ENCODE results near the gene CREB5. TPM values are rescaled to one million over a fixed set of nuclear protein-coding genes. Genes with fewer than 3 reads are reported as not detected.

CREB5 gene
- total RNA-seq, 1 experiment from 2014 or later, result 0.49 TPM

DNA sequence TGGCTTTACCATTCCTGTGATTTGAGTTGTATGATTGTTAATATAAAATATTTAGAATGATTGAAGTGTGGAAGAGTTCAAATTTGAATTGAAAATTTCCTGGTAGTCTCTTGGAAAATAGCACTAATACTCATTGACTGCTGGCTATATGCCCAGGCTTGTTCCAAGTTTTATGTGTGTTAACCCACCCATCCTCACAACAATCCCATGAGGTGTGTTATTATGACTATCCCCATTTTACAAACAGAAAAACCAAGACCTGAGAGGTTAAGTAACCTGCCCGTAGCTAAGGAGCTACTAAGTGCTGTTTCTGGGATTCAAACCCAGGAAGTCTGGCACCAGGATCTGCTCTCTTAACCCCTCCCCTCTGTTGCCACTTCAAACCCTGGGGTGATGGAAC is 213.9 kb downstream of the CREB5 start:
- ChIA-PET RAD21 (ENCODE audit: low non-redundant PET in 1 of 2, low total read pairs in 2 of 2, uncharacterized antibody in 2 of 2, unreplicated experiment in 2 of 2) (interaction anchor here in 1 of 2 experiments (0.6 kb wide), 1 partner anchor 15 kb away, joined by 3 read pairs; no protein-coding TSS in a partner anchor), CTCF (interaction anchor here (0.7 to 1.7 kb wide), 5 partner anchors 27 to 330 kb away, joined by 3 to 6 read pairs (median 4); no protein-coding TSS in a partner anchor), POLR2A (no interaction called here)
- no peaks in the 10 kb centered on the region for H3K9me3 ChIP-seq (ENCODE audit: control insufficient read depth in 1 of 2, insufficient read depth in 1 of 2, low read depth in 1 of 2, low read length in 2 of 2)
- DNase-seq (ENCODE audit: low read depth, low spot score) (no peak), ATAC-seq (peak; percentile 62)
- H3K9me2 ChIP-seq (ENCODE audit: insufficient read depth), result no peaks in the 10 kb centered on the region
- H2AFZ ChIP-seq (ENCODE audit: low read depth, low read length, poor library complexity, severe bottlenecking), result peak overlapping the region; percentile 78
- H3K4me2 ChIP-seq (ENCODE audit: low read length), result peak overlapping the region; percentile 17; the same call in 1 of the 2 replicates
- intact Hi-C loops (cut with micrococcal nuclease), result loop anchor here (1.0 to 10.0 kb wide), 4 partner anchors 237 to 1431 kb away; no protein-coding TSS in a partner anchor
- no peak overlapping the region for H3K27ac ChIP-seq (ENCODE audit: low read depth, low read length)
- no peak for TF ChIP-seq EGR1 (IDR thresholded peaks at IDR 0.05; ENCODE audit: low read depth)
- TF ChIP-seq, protein P1, sequence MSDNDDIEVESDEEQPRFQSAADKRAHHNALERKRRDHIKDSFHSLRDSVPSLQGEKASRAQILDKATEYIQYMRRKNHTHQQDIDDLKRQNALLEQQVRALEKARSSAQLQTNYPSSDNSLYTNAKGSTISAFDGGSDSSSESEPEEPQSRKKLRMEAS (IDR thresholded peaks at IDR 0.05), result no peak
- H3K4me1 ChIP-seq (ENCODE audit: control insufficient read depth in 1 of 2, insufficient read depth in 2 of 2, low read length in 2 of 2), result peaks cover 3 to 4% of the 10 kb centered on the region in 2 experiments; a peak in 2 of 4 replicates
- H3K9ac ChIP-seq (ENCODE audit: low read length), result no peak overlapping the region
- no peaks in the 10 kb centered on the region for H4K20me1 ChIP-seq (ENCODE audit: insufficient read depth)
- no peak overlapping the region for H3K4me3 ChIP-seq (replicated peaks in 1 of 2; ENCODE audit: low read depth in 1 of 2, low read length in 2 of 2)
- BruUV-seq (replicated peaks), result no TSS peak
- no peaks in the 10 kb centered on the region for H3K79me2 ChIP-seq (ENCODE audit: insufficient read depth, low read length)
- no peaks in the 10 kb centered on the region for H3K36me3 ChIP-seq (ENCODE audit: control insufficient read depth in 1 of 2, insufficient read depth in 2 of 2, low read length in 2 of 2)
- peaks cover 19% of the 10 kb centered on the region for H3K27me3 ChIP-seq (ENCODE audit: insufficient read depth, low read length)

DNA sequence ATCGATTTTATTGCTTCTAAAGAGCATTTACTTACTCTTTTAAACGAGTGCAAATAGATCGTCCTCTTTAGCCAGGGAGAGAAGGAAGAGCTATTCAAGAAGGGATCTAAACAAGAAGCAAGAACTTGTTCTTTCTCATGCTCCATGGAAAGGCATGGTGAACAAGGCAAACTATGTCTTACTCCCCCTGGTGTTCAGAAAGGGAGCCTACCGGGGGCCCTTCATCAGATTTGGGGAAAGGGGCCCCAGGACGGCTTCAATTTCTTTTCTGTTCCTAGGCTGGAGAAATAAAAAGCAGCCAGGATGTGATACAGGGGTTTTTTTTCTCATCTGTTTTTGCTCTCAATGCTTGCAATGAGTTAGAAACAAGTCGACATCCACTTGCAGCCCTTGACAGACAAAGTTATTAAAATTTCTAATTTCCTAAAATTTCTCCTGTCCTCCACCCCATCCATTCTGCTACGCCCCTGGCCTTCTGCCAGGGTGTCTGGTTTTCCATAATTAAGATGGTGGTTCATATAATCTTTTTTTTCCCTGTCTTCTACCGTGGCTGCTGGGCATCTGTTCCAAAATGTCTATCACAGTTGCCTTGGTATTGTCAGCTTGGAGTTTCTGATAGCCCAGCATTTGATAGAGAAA is 214.4 kb downstream of the CREB5 start:
- no TSS peak for BruUV-seq (replicated peaks)
- H3K4me3 ChIP-seq (replicated peaks in 1 of 2; ENCODE audit: low read depth in 1 of 2, low read length in 2 of 2), result no peak overlapping the region
- H3K36me3 ChIP-seq (ENCODE audit: control insufficient read depth in 1 of 2, insufficient read depth in 2 of 2, low read length in 2 of 2), result no peaks in the 10 kb centered on the region
- no peaks in the 10 kb centered on the region for H4K20me1 ChIP-seq (ENCODE audit: insufficient read depth)
- ChIA-PET RAD21 (ENCODE audit: low non-redundant PET in 1 of 2, low total read pairs in 2 of 2, uncharacterized antibody in 2 of 2, unreplicated experiment in 2 of 2) (no interaction called here), POLR2A (no interaction called here), CTCF (interaction anchor here (0.7 to 1.7 kb wide), 5 partner anchors 27 to 330 kb away, joined by 3 to 6 read pairs (median 4); no protein-coding TSS in a partner anchor)
- H3K9me2 ChIP-seq (ENCODE audit: insufficient read depth), result no peaks in the 10 kb centered on the region
- H3K4me2 ChIP-seq (ENCODE audit: low read length), result peak overlapping the region; percentile 17; the same call in 1 of the 2 replicates
- peaks cover 23% of the 10 kb centered on the region for H3K27me3 ChIP-seq (ENCODE audit: insufficient read depth, low read length)
- peak overlapping the region; percentile 78 for H2AFZ ChIP-seq (ENCODE audit: low read depth, low read length, poor library complexity, severe bottlenecking)
- H3K9ac ChIP-seq (ENCODE audit: low read length), result no peak overlapping the region
- intact Hi-C loops (cut with micrococcal nuclease), result loop anchor here (1.0 to 10.0 kb wide), 4 partner anchors 237 to 1432 kb away; no protein-coding TSS in a partner anchor
- H3K27ac ChIP-seq (ENCODE audit: low read depth, low read length), result no peak overlapping the region
- peak; percentile 40 for DNase-seq (ENCODE audit: low read depth, low spot score)
- H3K79me2 ChIP-seq (ENCODE audit: insufficient read depth, low read length), result no peaks in the 10 kb centered on the region
- ATAC-seq, result peak; percentile 80
- no peak for TF ChIP-seq SP1 (IDR thresholded peaks at IDR 0.05; ENCODE audit: low read depth)
- TF ChIP-seq POLR2A (IDR thresholded peaks at IDR 0.05; ENCODE audit: borderline replicate concordance, extremely low read depth, insufficient read depth, insufficient read length), result no peak
- TF ChIP-seq, protein P2, sequence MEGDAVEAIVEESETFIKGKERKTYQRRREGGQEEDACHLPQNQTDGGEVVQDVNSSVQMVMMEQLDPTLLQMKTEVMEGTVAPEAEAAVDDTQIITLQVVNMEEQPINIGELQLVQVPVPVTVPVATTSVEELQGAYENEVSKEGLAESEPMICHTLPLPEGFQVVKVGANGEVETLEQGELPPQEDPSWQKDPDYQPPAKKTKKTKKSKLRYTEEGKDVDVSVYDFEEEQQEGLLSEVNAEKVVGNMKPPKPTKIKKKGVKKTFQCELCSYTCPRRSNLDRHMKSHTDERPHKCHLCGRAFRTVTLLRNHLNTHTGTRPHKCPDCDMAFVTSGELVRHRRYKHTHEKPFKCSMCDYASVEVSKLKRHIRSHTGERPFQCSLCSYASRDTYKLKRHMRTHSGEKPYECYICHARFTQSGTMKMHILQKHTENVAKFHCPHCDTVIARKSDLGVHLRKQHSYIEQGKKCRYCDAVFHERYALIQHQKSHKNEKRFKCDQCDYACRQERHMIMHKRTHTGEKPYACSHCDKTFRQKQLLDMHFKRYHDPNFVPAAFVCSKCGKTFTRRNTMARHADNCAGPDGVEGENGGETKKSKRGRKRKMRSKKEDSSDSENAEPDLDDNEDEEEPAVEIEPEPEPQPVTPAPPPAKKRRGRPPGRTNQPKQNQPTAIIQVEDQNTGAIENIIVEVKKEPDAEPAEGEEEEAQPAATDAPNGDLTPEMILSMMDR (IDR thresholded peaks at IDR 0.05 in 2 of 3, conservative IDR thresholded peaks at IDR 0.05 in 1 of 3; ENCODE audit: borderline replicate concordance in 1 of 3, insufficient read depth in 1 of 3, low read depth in 2 of 3, low read length in 2 of 3), result peak; percentile 48 to 79 (median 77); a peak in 5 of 6 replicates
- TF ChIP-seq, protein P3, sequence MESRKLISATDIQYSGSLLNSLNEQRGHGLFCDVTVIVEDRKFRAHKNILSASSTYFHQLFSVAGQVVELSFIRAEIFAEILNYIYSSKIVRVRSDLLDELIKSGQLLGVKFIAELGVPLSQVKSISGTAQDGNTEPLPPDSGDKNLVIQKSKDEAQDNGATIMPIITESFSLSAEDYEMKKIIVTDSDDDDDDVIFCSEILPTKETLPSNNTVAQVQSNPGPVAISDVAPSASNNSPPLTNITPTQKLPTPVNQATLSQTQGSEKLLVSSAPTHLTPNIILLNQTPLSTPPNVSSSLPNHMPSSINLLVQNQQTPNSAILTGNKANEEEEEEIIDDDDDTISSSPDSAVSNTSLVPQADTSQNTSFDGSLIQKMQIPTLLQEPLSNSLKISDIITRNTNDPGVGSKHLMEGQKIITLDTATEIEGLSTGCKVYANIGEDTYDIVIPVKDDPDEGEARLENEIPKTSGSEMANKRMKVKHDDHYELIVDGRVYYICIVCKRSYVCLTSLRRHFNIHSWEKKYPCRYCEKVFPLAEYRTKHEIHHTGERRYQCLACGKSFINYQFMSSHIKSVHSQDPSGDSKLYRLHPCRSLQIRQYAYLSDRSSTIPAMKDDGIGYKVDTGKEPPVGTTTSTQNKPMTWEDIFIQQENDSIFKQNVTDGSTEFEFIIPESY (IDR thresholded peaks at IDR 0.05; ENCODE audit: extremely low read depth, insufficient replicate concordance, low read length), result no peak
- TF ChIP-seq, protein P1 (IDR thresholded peaks at IDR 0.05), result no peak
- peak; percentile 54 for TF ChIP-seq RAD21 (IDR thresholded peaks at IDR 0.05; ENCODE audit: low read depth)
- TF ChIP-seq YY1 (IDR thresholded peaks at IDR 0.05; ENCODE audit: extremely low read depth, insufficient replicate concordance, low read depth, low read length), result no peak
- no peak for TF ChIP-seq ELF1 (IDR thresholded peaks at IDR 0.05; ENCODE audit: borderline replicate concordance, low read depth)
- peaks cover 3 to 4% of the 10 kb centered on the region in 2 experiments; a peak in 2 of 4 replicates for H3K4me1 ChIP-seq (ENCODE audit: control insufficient read depth in 1 of 2, insufficient read depth in 2 of 2, low read length in 2 of 2)
- no peaks in the 10 kb centered on the region for H3K9me3 ChIP-seq (ENCODE audit: control insufficient read depth in 1 of 2, insufficient read depth in 1 of 2, low read depth in 1 of 2, low read length in 2 of 2)
